Measurements from ENCODE around the gene ADAMTSL2. TPM values are rescaled to one million over a fixed set of nuclear protein-coding genes. Genes with fewer than 3 reads are reported as not detected.

Gene ADAMTSL2
- total RNA-seq, 4 donors from 2014 or later: 11.1 to 38.9 (median 26.9) TPM

- H3K4me3 ChIP-seq: no peak overlapping the region
- H3K4me1 ChIP-seq: peaks cover 0 to 49% (median 16%) of the 10 kb centered on the region in 4 donors
- no peaks in the 10 kb centered on the region for H3K9me3 ChIP-seq
- peak overlapping the region in 2 of 4 donors; percentile 26 to 32 for H3K27ac ChIP-seq
- WGBS, 2 donors: 32 to 36% methylated on average over 29 to 30 of the region's 31 CpGs
- DNase-seq (ENCODE audit: low spot score in 2 of 2): no peak
- H3K27me3 ChIP-seq: no peaks in the 10 kb centered on the region
- H3K36me3 ChIP-seq: peaks cover 0 to 16% (median 0%) of the 10 kb centered on the region in 3 donors
- TF ChIP-seq POLR2A (IDR thresholded peaks at IDR 0.05): no peak
- no peak for TF ChIP-seq EP300 (IDR thresholded peaks at IDR 0.05)
- TF ChIP-seq CTCF (IDR thresholded peaks at IDR 0.05): no peak
These were observed 24.0 kb downstream of the ADAMTSL2 start for GRCh38 chr9:133558191-133559126.

- WGBS, 2 donors: 44 to 46% methylated on average over 12 to 15 of the region's 15 CpGs
- H3K4me1 ChIP-seq: peaks cover 0 to 59% (median 20%) of the 10 kb centered on the region in 4 donors
- DNase-seq (ENCODE audit: low spot score in 2 of 2): no peak
- no peak overlapping the region for H3K4me3 ChIP-seq
- no peaks in the 10 kb centered on the region for H3K27me3 ChIP-seq
- H3K27ac ChIP-seq: peak overlapping the region in 1 of 4 donors; percentile 37
- no peaks in the 10 kb centered on the region for H3K9me3 ChIP-seq
- peaks cover 0 to 8% (median 0%) of the 10 kb centered on the region in 3 donors for H3K36me3 ChIP-seq
- TF ChIP-seq CTCF (IDR thresholded peaks at IDR 0.05): no peak
- no peak for TF ChIP-seq EP300 (IDR thresholded peaks at IDR 0.05)
- TF ChIP-seq POLR2A (IDR thresholded peaks at IDR 0.05): no peak
These were observed 25.8 kb downstream of the ADAMTSL2 start for GRCh38 chr9:133560311-133560710.

- 96 to 97% methylated on average over 22 of the region's 22 CpGs for WGBS, 2 donors
- H3K36me3 ChIP-seq: peaks cover 0 to 3% (median 0%) of the 10 kb centered on the region in 3 donors
These were observed 26.4 kb downstream of the ADAMTSL2 start for GRCh38 chr9:133560944-133561343.

GRCh38 chr9:133561976-133562554, 27.6 kb downstream of the ADAMTSL2 start:
- TF ChIP-seq POLR2A (IDR thresholded peaks at IDR 0.05) (no peak), CTCF (IDR thresholded peaks at IDR 0.05) (no peak), EP300 (IDR thresholded peaks at IDR 0.05) (no peak)

More at GRCh38 chr9:133560944-133561343, 26.4 kb downstream of the ADAMTSL2 start:
- H3K27ac ChIP-seq: peak overlapping the region in 1 of 4 donors; percentile 37
- DNase-seq (ENCODE audit: low spot score in 2 of 2): no peak
- no peak overlapping the region for H3K4me3 ChIP-seq
- TF ChIP-seq CTCF (IDR thresholded peaks at IDR 0.05) (no peak), EP300 (IDR thresholded peaks at IDR 0.05) (no peak), POLR2A (IDR thresholded peaks at IDR 0.05) (no peak)
- H3K27me3 ChIP-seq: no peaks in the 10 kb centered on the region
- H3K9me3 ChIP-seq: no peaks in the 10 kb centered on the region
- peaks cover 0 to 63% (median 20%) of the 10 kb centered on the region in 4 donors for H3K4me1 ChIP-seq

More at GRCh38 chr9:133561976-133562554, 27.6 kb downstream of the ADAMTSL2 start:
- DNase-seq (ENCODE audit: low spot score in 2 of 2): no peak
- Histone ChIP-seq H3K36me3 (no peaks in the 10 kb centered on the region), H3K4me1 (peaks cover 0 to 69% (median 20%) of the 10 kb centered on the region in 4 donors), H3K27ac (no peak overlapping the region), H3K27me3 (peaks cover 0 to 6% of the 10 kb centered on the region in 2 donors), H3K9me3 (no peaks in the 10 kb centered on the region), H3K4me3 (no peak overlapping the region)
- 92 to 94% methylated on average over 17 to 19 of the region's 32 CpGs for WGBS, 2 donors

Measured in tibial nerve (tissue), 4 donors.